GM19328 (cell line): ENCODE data around the gene METTL21C.

Experiments used
- ATAC-seq: cut with Tn5 transposase; IDR thresholded peaks from one replicate; pipeline ENCODE4 v1.9.1; 2021; ENCODE audit warnings: mild to moderate bottlenecking, moderate library complexity; ENCODE audit not compliant: unreplicated experiment

Gene METTL21C

DNA sequence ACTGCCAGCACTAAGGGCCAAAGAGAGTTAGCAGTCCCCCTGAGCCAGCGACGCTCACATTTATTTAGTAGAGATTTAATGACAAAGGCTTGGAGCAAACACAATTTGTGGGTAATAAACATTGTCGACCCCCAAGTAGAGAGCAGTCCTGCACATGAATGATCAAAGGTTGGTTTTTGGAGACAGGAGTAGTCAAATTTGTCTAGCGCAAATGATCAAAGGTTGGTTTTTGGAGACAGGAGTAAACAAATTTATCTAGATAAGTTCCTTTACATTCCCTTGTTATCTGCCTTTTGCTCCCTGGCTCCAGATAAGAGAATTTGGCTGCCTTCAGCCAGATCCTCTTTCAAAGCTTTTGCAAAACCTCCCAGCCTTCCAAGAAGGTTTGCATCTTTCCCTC is 26.9 kb downstream of the METTL21C start:
- no peak for ATAC-seq

DNA sequence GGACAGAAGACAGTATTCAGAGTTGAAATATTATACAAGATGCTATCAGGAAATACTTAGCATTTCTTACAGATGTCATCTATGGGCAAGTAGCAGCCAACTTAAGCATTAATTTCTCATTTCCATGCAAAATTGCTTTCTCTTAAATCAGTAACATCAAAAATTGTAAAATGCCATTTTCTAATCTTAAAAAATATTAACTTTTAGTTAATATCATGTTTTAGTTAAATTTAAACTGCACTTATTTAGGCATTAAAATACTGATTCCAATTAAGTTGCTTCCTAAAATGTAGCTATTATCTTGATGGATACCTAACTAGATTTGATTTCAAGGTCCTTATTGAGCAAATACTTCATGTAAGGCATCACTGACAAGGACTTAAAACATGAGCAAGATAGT is 27.8 kb downstream of the METTL21C start:
- ATAC-seq: no peak

DNA sequence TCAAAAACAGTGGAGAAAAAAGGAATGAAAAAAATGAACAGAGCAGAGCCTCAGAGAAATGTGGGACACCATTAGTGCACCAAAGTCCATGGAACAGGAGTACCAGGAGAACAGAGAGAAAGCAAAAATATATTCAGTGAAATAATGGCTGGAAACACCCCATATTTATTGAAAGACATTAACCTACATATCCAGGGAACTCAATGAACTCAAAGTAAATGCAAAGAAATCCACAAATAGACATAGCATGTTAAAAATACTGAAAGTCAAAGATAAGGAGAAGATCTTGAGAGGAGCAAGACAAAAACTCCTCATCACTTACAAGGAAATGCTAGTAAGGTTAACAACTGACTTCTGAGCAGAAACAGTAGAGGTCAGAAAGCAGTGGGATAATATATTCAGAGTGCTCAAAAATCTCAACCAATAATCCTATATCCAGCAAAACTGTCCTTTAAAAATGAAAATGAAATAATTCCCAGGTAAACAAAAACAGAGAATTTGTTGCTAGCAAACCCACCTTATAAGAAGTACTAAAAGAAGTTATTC is 35.6 kb downstream of the METTL21C start:
- no peak for ATAC-seq

DNA sequence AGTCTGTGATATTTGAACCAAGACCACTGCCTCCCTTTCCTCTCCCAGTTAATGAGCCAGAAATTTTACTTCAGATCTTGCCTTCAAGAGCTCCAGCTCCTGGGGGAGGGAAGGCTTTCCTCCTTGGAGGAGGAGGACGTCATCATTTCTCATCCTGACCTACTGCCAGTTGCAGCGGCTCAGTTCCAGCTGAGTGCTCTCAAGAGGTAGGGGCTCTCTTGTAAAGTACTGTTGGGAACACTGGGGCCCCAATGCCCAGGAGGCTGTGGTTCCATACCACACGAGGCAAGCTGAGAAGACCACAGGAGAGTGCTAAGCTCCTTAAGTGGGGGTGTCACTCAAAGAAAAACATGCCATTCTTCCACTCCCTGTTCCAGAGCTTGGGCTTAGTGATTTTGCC is 36.2 kb downstream of the METTL21C start:
- no peak for ATAC-seq

GRCh38 chr13:102657630-102658029 is 37.2 kb downstream of the METTL21C start:
- ATAC-seq: no peak

DNA sequence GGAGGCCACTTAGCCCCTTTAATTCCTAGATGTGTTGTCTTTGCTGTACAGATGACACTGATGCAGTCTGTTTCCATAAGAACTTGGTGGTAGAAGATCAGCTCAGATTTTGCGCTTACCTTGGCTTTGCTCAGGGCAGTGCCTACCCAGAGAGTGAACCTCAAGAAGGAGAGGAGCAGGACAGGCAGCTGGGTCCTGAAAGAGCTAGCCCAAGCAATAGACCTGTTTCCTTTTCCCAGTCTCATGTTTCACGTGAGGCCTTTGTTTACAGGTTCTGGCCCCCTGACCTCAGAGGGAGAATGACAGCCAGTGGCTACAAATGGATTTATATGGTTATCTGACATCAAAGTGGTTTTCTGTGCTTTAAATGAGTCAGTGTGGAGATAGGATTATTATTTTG is 40.1 kb downstream of the METTL21C start:
- no peak for ATAC-seq

DNA sequence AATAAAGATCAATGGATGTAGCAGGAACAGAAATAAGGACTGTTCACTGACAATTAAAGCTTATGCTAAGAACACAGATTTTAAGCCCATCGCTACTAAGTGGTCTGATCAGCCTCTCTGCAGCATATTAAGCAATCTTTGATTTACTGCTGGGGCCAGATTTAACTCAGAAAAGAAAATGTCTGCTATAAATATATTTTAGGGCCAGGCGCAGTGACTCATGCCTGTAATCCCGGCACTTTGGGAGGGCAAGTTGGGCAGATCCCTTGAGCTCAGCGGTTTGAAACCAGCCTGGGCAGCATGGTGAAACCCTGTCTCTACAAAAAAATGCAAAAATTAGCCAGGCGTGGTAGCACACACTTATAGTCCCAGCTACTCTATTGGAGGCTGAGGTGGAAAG is 43.0 kb downstream of the METTL21C start:
- no peak for ATAC-seq

DNA sequence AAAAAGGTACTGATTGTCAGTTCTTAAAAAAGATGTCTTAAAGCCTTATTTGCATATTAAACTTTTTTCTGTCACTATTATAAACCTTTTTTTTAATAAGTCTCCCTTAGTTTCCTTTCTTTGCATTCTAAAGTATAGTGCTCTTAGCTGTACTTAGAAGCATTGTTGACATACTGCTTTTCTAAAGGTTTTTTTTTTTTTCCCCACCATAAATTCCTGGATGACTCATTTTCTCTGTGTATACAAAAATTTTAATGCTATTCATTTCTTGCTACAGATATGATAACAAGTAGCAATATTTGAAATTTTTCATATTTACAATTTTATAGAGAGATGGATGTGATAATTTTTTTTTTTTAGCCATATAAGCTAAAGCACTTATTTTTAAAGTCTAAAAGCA is 43.5 kb downstream of the METTL21C start:
- ATAC-seq: no peak

GRCh38 chr13:102650444-102650843 is 44.4 kb downstream of the METTL21C start:
- ATAC-seq: no peak

DNA sequence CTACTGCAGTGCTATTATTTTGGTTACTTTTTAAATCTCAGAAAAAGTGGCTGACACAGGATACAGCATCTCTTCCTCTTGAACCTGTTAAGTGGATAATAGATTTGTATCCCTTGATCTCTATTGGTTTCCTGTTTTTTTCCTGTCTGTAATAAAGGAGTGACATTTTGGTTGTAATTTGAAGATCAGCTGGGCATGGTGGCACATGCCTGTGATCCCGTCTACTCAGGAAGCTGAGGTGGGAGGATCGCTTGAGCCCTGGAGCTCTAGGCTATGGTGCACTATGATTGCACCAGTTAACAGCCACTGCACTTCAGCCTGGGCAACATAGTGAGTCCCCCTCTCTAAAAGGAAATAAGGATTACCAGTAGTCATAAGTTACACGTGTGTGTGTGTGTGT is 46.8 kb downstream of the METTL21C start:
- no peak for ATAC-seq

DNA sequence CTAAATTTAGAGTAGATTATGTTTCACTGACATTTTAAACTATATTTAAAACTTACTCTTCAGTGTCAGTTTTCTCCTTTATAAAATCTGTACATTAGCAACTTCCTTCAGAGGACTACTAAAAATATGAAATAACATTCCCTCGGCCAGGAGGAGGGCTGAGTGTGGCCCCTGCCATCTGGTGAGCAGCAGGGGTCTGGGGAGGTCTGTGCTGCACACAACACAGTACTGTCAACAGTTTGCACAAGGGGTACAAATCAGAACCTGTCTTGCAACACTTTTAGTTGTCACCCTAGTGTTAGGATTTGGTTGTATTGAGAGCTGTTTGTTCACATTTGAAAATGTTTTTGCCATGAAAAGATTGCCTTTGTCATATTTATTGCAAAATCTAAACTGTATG is 49.1 kb downstream of the METTL21C start:
- no peak for ATAC-seq

GRCh38 chr13:102643656-102644055 is 51.2 kb downstream of the METTL21C start:
- ATAC-seq: no peak

DNA sequence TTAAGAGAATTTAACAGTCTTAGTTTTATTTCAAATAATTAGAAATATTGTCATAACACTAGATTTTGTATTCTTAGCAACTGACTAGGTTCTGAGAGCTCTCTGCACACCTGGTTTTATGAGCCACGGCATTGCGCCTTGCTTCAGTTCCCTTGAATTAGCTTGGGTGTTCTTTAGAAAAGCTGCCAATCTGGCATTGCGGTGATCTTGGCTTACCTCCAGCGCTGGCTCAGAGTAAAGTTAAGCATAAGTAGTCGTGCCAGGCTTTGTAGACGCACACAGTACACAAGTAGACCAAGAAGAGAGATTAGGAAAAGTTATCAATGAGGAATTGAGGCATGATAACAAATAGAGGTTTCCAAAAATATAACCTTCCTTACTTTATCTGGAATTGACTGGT is 52.4 kb downstream of the METTL21C start:
- no peak for ATAC-seq

GRCh38 chr13:102642029-102642428 is 52.8 kb downstream of the METTL21C start:
- ATAC-seq: no peak

- ATAC-seq: no peak
Measured at GRCh38 chr13:102638741-102639140, 56.1 kb downstream of the METTL21C start.
